Measurements from ENCODE around the gene SNX32.

SNX32 gene

DNA sequence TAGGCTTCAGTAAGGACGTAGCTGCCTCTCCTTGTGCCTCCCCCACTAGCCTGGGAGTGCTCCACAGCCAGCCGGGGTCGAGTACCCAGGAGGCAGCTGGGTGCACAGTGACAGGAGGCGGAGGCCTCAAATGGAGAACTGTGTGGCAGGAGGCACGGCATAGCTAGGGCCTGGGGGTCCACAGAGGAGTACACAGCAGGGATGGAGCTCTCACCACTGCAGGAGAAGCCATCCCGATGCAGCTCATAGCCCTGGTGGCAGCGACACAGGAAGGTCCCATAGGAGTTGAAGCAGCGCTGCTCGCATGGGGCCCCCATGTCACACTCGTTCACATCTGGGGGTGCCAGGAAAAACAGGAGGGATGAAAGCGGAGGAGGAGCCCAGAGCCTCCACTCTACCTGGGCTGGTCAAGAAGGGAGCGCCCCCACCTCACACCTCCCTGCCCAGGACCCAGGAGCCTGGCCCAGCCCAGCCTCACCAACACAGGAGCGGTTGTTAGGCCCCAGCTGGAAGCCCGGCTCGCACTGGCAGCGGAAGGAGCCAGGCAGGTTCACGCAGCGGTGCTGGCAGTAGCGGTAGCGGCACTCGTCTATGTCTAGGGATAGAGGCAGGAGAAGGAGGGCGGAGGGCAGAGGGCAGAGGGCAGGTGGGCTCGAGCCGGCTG lies 36.0 kb downstream of the SNX32 start:
- no peak for DNase-seq

DNA sequence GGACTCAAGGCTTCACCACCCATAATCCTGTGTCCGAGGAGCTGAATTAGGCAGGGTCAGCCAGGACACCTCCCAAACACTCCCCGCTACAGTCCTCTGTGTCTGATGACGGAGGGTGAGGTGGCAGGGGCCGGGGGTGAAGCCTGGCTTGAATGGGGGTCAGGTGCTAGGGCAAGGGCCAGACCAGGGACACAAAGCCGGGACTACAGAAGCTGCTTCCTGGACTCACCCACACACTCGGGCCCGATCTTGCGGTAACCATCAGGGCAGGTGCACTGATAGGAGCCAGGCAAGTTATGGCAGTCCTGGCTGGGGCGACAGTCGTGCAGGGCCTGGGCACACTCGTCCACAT lies 36.5 kb downstream of the SNX32 start:
- DNase-seq = no peak

GRCh38 chr11:65870706-65871681 lies 37.2 kb downstream of the SNX32 start:
- DNase-seq = no peak

DNA sequence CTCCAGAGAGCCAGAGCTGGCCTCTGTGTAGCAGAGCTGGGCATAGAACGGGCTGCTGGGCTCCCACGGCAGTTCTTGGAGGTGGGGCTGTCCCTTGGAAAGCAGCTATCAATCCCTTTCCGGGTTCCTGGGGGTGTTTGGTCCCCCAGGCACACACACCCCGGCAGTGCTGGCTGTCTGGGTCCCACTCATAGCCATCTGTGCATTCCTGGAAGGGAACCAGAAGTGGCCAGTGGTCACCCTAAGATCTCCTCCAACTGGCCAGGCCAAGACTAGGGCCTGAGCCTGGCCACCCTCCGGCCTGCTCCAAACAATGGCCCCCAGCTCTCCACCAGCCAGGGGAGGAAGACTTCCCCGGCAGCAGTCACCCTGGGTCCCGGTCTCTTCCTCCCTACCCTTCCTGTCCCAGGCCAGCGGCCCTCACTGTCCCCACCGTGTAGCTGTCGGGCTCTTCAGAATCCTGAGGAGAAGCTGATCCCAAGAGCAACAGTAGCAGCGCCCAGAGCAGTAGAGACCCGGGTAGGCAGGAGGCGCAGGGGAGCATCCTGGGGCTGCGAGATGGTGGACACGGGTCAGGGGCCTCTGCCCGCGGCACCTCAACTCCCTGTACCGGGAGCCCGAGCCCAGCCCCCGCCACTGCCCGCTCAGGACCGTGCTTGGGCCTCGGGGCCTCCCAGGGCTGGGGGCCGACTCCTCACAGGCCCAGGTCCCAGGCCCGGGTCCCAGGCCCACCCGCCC lies 38.2 kb downstream of the SNX32 start:
- no peak for DNase-seq

- DNase-seq = peak in 2 of 3 donors; percentile 52 to 62
Measured at GRCh38 chr11:65872586-65873317, 39.0 kb downstream of the SNX32 start, which contains the start of gene EFEMP2. TSS of gene EFEMP2 (minus strand) at chr11:65872800. CDS start at chr11:65872354, 446 bp downstream.

DNA sequence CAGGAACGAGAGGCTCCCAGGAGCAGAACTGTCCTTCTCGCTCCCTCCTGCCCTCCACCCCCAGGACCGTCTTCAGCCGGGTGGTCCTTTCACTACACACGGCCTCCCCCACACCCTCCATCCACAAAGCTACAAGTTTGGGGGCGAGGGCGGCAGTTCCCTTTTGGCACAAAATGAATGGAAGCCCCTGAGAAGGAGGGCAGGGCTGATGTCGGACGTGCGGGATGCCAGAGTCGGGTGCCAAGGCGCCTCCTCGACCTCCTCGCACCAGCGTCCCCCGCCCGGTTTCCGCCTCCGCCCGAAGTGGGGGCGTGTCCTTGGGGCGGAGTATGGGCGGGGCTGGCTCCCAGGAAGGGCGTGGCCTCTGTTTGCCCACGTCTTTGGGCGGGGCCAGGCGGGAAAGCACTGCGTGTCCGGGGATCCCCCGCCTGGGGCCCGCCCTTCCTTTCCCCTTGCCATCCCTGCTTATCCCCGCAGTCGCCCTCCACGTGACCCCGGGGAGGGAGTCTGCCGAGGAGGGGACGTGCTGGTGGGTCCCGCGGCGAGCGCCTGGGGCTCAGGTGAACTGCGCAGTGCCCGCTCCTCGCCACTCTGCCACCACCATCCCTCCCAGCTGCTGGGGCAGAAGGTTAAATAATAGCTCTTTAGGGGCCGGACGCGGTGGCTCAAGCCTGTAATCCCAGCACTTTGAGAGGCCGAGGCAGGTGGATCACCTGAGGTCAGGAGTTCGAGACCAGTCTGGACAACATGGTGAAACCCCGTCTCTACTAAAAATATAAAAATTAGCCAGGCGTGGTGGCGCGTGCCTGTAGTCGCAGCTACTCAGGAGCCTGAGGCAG lies 39.8 kb downstream of the SNX32 start:
- DNase-seq = peak; percentile 95 to 99 (median 97)

- no peak for DNase-seq
Measured at GRCh38 chr11:65879617-65880016, 45.9 kb downstream of the SNX32 start, which contains the start of gene CTSW. TSS of gene CTSW (plus strand) at chr11:65879837. CDS start at chr11:65879855, 18 bp downstream.

GRCh38 chr11:65880027-65880426 lies 46.3 kb downstream of the SNX32 start:
- DNase-seq = no peak

- no peak for DNase-seq
Measured at GRCh38 chr11:65880844-65881421, 47.2 kb downstream of the SNX32 start.

DNA sequence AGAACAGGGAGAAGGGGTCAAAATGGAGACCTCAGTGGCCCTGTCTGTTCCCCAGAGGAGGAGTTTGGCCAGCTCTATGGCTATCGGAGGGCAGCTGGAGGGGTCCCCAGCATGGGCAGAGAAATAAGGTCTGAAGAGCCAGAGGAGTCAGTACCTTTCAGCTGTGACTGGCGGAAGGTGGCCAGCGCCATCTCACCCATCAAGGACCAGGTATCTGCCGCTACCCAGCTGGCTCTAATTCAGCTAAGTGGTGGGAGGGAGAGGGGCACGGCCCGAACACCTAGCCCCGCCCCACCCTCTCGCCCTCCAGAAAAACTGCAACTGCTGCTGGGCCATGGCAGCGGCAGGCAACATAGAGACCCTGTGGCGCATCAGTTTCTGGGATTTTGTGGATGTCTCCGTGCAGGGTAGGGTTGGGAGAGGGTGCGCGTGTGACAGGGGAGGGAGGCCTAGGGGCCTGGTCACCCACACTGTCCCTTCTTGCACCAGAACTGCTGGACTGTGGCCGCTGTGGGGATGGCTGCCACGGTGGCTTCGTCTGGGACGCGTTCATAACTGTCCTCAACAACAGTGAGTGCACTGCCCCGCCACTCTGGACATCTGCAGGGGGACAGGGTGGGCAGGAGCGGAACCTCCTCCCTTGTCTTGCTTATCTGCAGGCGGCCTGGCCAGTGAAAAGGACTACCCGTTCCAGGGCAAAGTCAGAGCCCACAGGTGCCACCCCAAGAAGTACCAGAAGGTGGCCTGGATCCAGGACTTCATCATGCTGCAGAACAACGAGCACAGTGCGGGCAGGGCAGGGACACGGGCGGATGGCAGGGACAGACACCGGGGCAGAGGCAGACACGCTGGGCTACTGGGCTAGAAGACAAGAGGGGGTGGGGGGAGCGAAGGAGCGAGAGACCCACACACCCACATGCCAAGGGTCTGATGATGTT lies 48.6 kb downstream of the SNX32 start:
- DNase-seq = no peak

- no peak for DNase-seq
Measured at GRCh38 chr11:65883058-65883761, 49.4 kb downstream of the SNX32 start.

DNA sequence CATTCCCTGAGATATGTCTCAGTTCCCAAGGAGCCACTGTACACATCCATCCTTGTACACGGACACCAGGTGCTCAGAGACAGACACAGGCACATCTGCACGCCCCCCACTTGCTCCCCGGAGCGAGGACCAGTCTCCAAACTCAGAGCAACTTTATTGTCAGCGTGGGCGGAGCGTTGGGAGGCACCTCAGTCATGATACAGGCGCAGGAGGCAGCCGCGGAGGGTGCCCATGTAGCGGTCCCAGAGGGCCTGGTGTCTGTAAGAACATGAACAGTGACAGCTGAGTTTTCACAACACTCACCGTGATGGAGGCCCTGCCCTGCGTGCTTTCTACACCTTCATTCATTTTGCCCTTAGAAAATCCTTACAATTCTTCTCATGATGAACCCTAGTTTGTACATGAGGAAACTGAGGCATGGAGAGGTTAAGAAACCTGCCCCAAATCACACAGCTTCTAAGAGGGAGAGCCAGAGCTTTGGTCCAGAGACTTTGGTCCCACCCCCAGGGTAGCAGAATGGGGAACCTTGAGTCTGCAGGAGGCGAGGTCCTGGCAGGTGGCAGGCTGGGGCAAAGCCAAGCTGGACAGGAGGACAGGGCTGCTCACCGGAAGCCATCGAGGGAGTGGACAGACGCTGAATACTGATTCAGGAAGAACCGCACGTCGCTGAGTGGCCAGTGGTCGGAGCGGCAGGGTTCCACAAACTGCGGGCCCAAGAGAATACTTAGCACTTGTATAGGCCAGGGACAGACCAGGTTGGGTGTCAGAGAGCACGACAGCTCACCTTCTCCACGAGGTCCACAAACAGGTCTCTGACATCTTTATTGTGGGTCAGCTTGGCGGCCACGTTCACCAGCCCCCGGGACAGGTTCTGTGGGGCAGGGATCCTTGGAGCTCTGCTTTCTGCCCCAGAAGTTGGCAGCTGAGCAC lies 50.3 kb downstream of the SNX32 start:
- DNase-seq = no peak

- peak; percentile 88 to 92 (median 90) for DNase-seq
Measured at GRCh38 chr11:65884716-65885092, 50.9 kb downstream of the SNX32 start.

DNA sequence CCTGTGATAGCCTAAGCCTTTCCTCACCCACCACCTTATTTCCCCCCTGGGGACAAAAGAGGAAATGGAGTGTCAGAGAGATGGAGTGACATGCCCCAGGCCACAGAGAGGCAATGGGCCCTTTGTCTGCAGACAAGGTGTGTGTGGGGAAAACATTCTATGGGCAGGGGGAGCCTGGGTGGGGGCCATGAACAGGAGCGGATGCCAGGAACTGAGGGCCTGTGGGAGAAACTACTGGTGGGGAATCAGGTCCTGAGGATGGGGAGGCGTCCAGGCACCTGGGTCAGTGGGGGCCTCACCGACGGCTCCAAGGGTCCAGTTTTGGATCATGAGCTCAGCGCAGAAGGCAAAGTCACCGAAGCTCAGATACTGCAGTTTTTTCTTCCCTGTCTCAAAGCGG lies 51.5 kb downstream of the SNX32 start:
- DNase-seq = no peak

DNA sequence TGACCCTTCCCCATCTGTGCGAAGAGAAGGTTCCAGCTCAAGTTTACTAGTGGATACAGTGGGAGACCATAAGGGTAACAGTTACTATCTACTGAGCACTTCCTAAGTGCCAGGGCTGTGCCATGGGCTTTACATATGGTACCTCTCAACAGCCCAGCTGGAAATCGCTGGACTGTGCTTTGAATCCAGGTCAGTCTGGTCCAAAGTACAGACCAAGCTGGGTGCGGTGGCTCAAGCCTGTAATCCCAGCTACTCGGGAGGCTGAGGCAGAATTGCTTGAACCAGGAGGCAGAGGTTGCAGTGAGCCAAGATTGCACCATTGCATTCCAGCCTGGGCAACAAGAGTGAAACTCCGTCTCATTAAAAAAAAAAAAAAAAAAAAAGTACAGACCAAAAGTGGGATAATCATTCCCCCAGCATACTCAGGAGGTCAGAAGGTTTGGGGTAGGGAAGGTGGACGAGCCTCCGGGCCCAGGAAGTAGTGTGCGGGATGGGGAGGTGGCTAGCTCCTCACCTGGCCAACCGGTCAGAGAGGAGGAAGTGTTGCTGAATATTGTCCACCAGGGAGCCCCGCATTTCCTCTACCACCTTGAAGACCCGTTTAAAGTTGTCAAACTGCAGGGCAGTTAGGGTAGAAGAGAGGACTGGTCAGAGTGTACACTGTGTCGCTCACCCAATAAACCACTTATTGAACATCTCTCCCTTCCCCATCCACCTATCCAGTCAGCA lies 52.2 kb downstream of the SNX32 start:
- DNase-seq = no peak

DNA sequence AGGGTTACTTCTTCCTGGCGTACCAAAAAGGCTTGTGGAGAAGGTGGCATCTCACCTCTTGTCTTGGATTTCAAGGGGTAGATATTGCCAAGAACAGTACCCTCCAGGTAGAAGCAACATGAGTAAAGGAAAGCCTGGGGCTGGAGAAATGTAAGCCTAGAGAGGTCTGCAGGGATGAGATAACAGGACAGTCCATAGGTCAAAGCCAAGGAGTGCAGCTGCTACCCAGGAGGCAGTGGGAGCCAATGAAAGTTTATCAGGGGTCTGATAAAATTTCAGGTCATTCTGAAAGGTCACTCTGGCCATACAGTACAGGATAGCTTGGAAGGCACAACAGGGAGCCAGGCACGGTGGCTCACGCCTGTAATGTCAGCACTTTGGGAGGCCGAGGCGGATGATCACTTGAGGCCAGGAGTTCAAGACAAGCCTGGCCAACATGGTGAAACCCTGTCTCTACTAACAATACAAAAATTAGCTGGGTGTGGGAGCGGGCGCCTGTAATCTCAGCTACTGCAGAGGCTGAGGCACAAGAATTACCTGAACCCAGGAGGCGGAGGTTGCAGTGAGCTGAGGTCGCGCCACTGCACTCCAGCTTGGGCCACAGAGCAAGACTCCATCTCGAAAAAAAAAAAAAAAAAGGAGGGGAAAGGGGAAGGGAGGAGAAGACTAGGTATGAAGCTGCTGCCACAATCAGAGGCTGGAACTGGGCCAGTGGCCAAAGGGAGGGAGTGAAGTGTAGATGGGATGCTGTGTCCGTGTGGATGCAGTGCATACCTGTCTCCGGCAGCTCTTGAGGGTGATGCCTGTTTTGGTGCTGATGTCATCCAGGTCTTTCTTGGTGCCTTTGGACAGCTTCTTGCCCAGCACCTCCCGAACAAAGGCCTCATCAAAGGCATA lies 53.3 kb downstream of the SNX32 start:
- no peak for DNase-seq

Data from suppressor macrophage treated with lipopolysaccharide for 1 hour (primary cell).